HK-2 (cell line): ENCODE results near the gene PPM1N.

Source experiments
- DNase-seq: peaks from one replicate; pipeline ENCODE4 v3.0.0-alpha.2; 2018; ENCODE audit not compliant: unreplicated experiment

PPM1N gene

GRCh38 chr19:45469945-45470761 lies 28.1 kb upstream of the PPM1N start:
- DNase-seq = peak; percentile 89

GRCh38 chr19:45470762-45471081 lies 27.5 kb upstream of the PPM1N start:
- no peak for DNase-seq

GRCh38 chr19:45471111-45471930 lies 26.9 kb upstream of the PPM1N start:
- DNase-seq = no peak

- no peak for DNase-seq
These were observed 26.2 kb upstream of the PPM1N start for GRCh38 chr19:45471931-45472562.

- DNase-seq = no peak
These were observed 25.5 kb upstream of the PPM1N start for GRCh38 chr19:45472563-45473366.

- DNase-seq = no peak
These were observed 24.9 kb upstream of the PPM1N start for GRCh38 chr19:45473367-45473681.

- no peak for DNase-seq
These were observed 24.3 kb upstream of the PPM1N start for GRCh38 chr19:45473682-45474605.

GRCh38 chr19:45474606-45475521 lies 23.4 kb upstream of the PPM1N start:
- DNase-seq = no peak

GRCh38 chr19:45475537-45476291 lies 22.5 kb upstream of the PPM1N start:
- DNase-seq = no peak

- DNase-seq = no peak
These were observed 21.9 kb upstream of the PPM1N start for GRCh38 chr19:45476304-45476703.

- DNase-seq = no peak
These were observed 21.1 kb upstream of the PPM1N start for GRCh38 chr19:45477186-45477585.

GRCh38 chr19:45477713-45478453 lies 20.4 kb upstream of the PPM1N start:
- peak; percentile 54 for DNase-seq

- peak; percentile 91 for DNase-seq
These were observed 19.6 kb upstream of the PPM1N start for GRCh38 chr19:45478454-45479238.

GRCh38 chr19:45483033-45483432 lies 15.2 kb upstream of the PPM1N start:
- no peak for DNase-seq

GRCh38 chr19:45484273-45484945 lies 13.8 kb upstream of the PPM1N start:
- no peak for DNase-seq

- peak; percentile 97 for DNase-seq
These were observed 12.8 kb upstream of the PPM1N start for GRCh38 chr19:45485305-45486077.
